HepG2 (cell line): ENCODE measurements around the gene BRIP1.

ENCODE experiments used
- CTCF ChIP-seq: sonication (generic); formaldehyde crosslinking; IDR thresholded peaks from 2 replicates; pipeline ENCODE4 v1.5.0; 2020; ENCODE audit warnings: mild to moderate bottlenecking, missing genetic modification reagents, moderate library complexity
- EP300 ChIP-seq, 3 experiments: sonication (generic) in 1 of 3; formaldehyde crosslinking in 1 of 3; IDR thresholded peaks; 2 replicates each; pipeline versions ENCODE4 v1.5.1 to v1.6.1; 2011 to 2020; ENCODE audit warnings: low read depth in 2 of 3, low read length in 2 of 3, borderline replicate concordance in 1 of 3, improper control_type of control experiment in 1 of 3, mild to moderate bottlenecking in 1 of 3, missing genetic modification reagents in 1 of 3, moderate library complexity in 1 of 3
- ETS1 ChIP-seq: sonication (generic); formaldehyde crosslinking; IDR thresholded peaks from 2 replicates; pipeline ENCODE4 v1.4.0; 2020; ENCODE audit warnings: missing genetic modification reagents
- POLR2AphosphoS2 ChIP-seq: IDR thresholded peaks from 2 replicates; pipeline ENCODE4 v1.6.1; 2011; ENCODE audit warnings: low read depth, low read length, improper control_type of control experiment
- ZBTB2 ChIP-seq: sonication (generic); formaldehyde crosslinking; IDR thresholded peaks from 2 replicates; pipeline ENCODE4 v1.8.0; 2022; ENCODE audit warnings: low read depth, missing genetic modification reagents

GRCh38 chr17:61795546-61795945, 67.8 kb downstream of the BRIP1 start:
- TF ChIP-seq CTCF (CRISPR knock-in tag) (no peak), ZBTB2 (CRISPR knock-in tag) (no peak), EP300 (IDR thresholded peaks at IDR 0.05; ENCODE audit: low read depth in 2 of 2, low read length in 2 of 2) (no peak), EP300 (CRISPR knock-in tag; IDR thresholded peaks at IDR 0.05; ENCODE audit: borderline replicate concordance) (no peak), ETS1 (CRISPR knock-in tag) (no peak), POLR2AphosphoS2 (no peak)
